HCT116 (cell line): ENCODE results near the gene CIP2A. TPM values are rescaled to one million over a fixed set of nuclear protein-coding genes. Genes with fewer than 3 reads are reported as not detected.

Source experiments
- ATAC-seq: fragments of 200-7000 bp; cut with Tn5 transposase; 2 replicates; pipeline ENCODE4 v1.9.1; 2020; ENCODE audit warnings: mild to moderate bottlenecking, moderate library complexity
- BruUV-seq: library from RNA; stranded (reverse); fragments of 400-500 nt; replicated peaks from 2 replicates; lab custom pipeline; 2021; lab: Mats Ljungman, UMichigan
- CTCF ChIA-PET: fragments of 300-600 bp; sonication (Branson Sonifier 250); formaldehyde crosslinking; loops from one replicate; lab custom pipeline; 2021; ENCODE audit warnings: antibody characterized with exemption; lab: Charles Lee
- POLR2A ChIA-PET: fragments of 300-600, 350-600 bp; sonication (Branson Sonifier 250); formaldehyde crosslinking; loops from one replicate; lab custom pipeline; 2021; ENCODE audit warnings: antibody characterized with exemption; lab: Charles Lee
- RAD21 ChIA-PET, 2 experiments: fragments of 300-600 bp; sonication (Branson Sonifier 250); formaldehyde crosslinking; loops; one replicate each; lab custom pipeline; 2023; ENCODE audit warnings: low total read pairs in 2 of 2; ENCODE audit not compliant: uncharacterized antibody in 2 of 2, unreplicated experiment in 2 of 2, low non-redundant PET in 1 of 2; lab: Charles Lee
- DNase-seq: peaks from one replicate; pipeline ENCODE4 v3.0.0-alpha.2; 2010; ENCODE audit warnings: low read depth, low spot score
- H2AFZ ChIP-seq: fragments of 200-600 bp; shearing (Covaris generic), sonication (generic); 2 replicates; pipeline ENCODE4 v1.6.1; 2017; ENCODE audit warnings: low read depth, mixed run types, mixed read lengths, antibody characterized with exemption, low read length; ENCODE audit not compliant: poor library complexity, severe bottlenecking
- H3K27ac ChIP-seq: 2 replicates; pipeline ENCODE4 v1.5.1; 2012; ENCODE audit warnings: low read depth, low read length
- H3K27me3 ChIP-seq: fragments of 200-600 bp; sonication (generic); 2 replicates; pipeline ENCODE4 v1.6.1; 2016; ENCODE audit warnings: mixed run types, low read length, mixed read lengths; ENCODE audit not compliant: insufficient read depth
- H3K36me3 ChIP-seq, 2 experiments: fragments of 200-500 bp in 1 of 2; fragments of 200-600 bp in 1 of 2; sonication (Bioruptor generic) in 1 of 2; sonication (generic) in 1 of 2; 2 replicates each; pipeline versions ENCODE4 v1.5.1 to v1.6.1; 2014 to 2016; ENCODE audit warnings: low read length in 2 of 2, inconsistent platforms in 1 of 2, mixed read lengths in 1 of 2, mixed run types in 1 of 2; ENCODE audit not compliant: insufficient read depth in 2 of 2, control insufficient read depth in 1 of 2
- H3K4me1 ChIP-seq, 2 experiments: fragments of 200-600 bp in 1 of 2; sonication (generic) in 1 of 2; 2 replicates each; pipeline versions ENCODE4 v1.5.1 to v1.6.1; 2012 to 2017; ENCODE audit warnings: low read length in 2 of 2, inconsistent platforms in 1 of 2, mild to moderate bottlenecking in 1 of 2, mixed read lengths in 1 of 2, mixed run types in 1 of 2, moderate library complexity in 1 of 2; ENCODE audit not compliant: insufficient read depth in 2 of 2, control insufficient read depth in 1 of 2
- H3K4me2 ChIP-seq: fragments of 200-600 bp; sonication (generic); 2 replicates; pipeline ENCODE4 v1.6.1; 2017; ENCODE audit warnings: mixed run types, low read length, mixed read lengths
- H3K4me3 ChIP-seq, 2 experiments: fragments of 200-600 bp in 1 of 2; sonication (generic) in 1 of 2; replicated peaks in 1 of 2; 2 replicates each; pipeline ENCODE4 v1.5.1; 2011 to 2016; ENCODE audit warnings: low read length in 2 of 2, control low read depth in 1 of 2, low read depth in 1 of 2, mild to moderate bottlenecking in 1 of 2, mixed read lengths in 1 of 2, mixed run types in 1 of 2
- H3K79me2 ChIP-seq: fragments of 200-600 bp; sonication (generic); 2 replicates; pipeline ENCODE4 v1.6.1; 2017; ENCODE audit warnings: mild to moderate bottlenecking, mixed run types, low read length, moderate library complexity, mixed read lengths; ENCODE audit not compliant: insufficient read depth
- H3K9ac ChIP-seq: fragments of 200-600 bp; sonication (generic); 2 replicates; pipeline ENCODE4 v1.6.1; 2016; ENCODE audit warnings: low read length, mixed read lengths
- H3K9me2 ChIP-seq: fragments of 200-600 bp; sonication (generic), shearing (Covaris generic); 2 replicates; pipeline ENCODE4 v1.6.1; 2017; ENCODE audit warnings: mixed run types, mild to moderate bottlenecking, moderate library complexity; ENCODE audit not compliant: insufficient read depth
- H3K9me3 ChIP-seq, 2 experiments: fragments of 200-500 bp in 1 of 2; fragments of 200-600 bp in 1 of 2; sonication (Bioruptor generic) in 1 of 2; sonication (generic) in 1 of 2; 2 replicates each; pipeline ENCODE4 v1.6.1; 2014 to 2017; ENCODE audit warnings: low read length in 2 of 2, mixed read lengths in 2 of 2, inconsistent platforms in 1 of 2, low read depth in 1 of 2, mild to moderate bottlenecking in 1 of 2, mixed run types in 1 of 2, moderate library complexity in 1 of 2; ENCODE audit not compliant: control insufficient read depth in 1 of 2, insufficient read depth in 1 of 2
- H4K20me1 ChIP-seq: fragments of 200-600 bp; sonication (generic), shearing (Covaris generic); 2 replicates; pipeline ENCODE4 v1.6.1; 2017; ENCODE audit warnings: mixed run types, mild to moderate bottlenecking, moderate library complexity; ENCODE audit not compliant: insufficient read depth
- ATF3 ChIP-seq: IDR thresholded peaks from 2 replicates; pipeline ENCODE4 v1.6.1; 2012
- CTCF ChIP-seq, 3 experiments: fragments of 200-600 bp in 1 of 3; sonication (generic) in 1 of 3; IDR thresholded peaks in 2 of 3; conservative IDR thresholded peaks in 1 of 3; 2 replicates each; pipeline ENCODE4 v1.5.1; 2012 to 2017; ENCODE audit warnings: low read depth in 2 of 3, low read length in 2 of 3, antibody characterized with exemption in 1 of 3, borderline replicate concordance in 1 of 3, control low read depth in 1 of 3, mild to moderate bottlenecking in 1 of 3, mixed read lengths in 1 of 3, mixed run types in 1 of 3, moderate library complexity in 1 of 3; ENCODE audit not compliant: insufficient read depth in 1 of 3
- EZH2 ChIP-seq: fragments of 200-600 bp; sonication (generic); IDR thresholded peaks from 2 replicates; pipeline ENCODE4 v1.6.1; 2017; ENCODE audit warnings: antibody characterized with exemption, mixed run types
- EZH2phosphoT487 ChIP-seq: fragments of 200-600 bp; IDR thresholded peaks from 2 replicates; pipeline ENCODE4 v1.6.1; 2018; ENCODE audit warnings: antibody characterized with exemption, borderline replicate concordance
- FOSL1 ChIP-seq: IDR thresholded peaks from 2 replicates; pipeline ENCODE4 v1.6.1; 2012; ENCODE audit warnings: low read depth
- MAX ChIP-seq: IDR thresholded peaks from 2 replicates; pipeline ENCODE4 v1.6.1; 2012
- POLR2A ChIP-seq: IDR thresholded peaks from 2 replicates; pipeline ENCODE4 v1.7.0; 2011; ENCODE audit warnings: borderline replicate concordance; ENCODE audit not compliant: insufficient read depth, insufficient read length; ENCODE audit errors: extremely low read depth
- POLR2AphosphoS5 ChIP-seq: IDR thresholded peaks from 2 replicates; pipeline ENCODE4 v1.6.1; 2011; ENCODE audit warnings: mild to moderate bottlenecking, low read depth, low read length, moderate library complexity
- SIN3A ChIP-seq: IDR thresholded peaks from 2 replicates; pipeline ENCODE4 v1.6.1; 2012; ENCODE audit warnings: low read depth
- SP1 ChIP-seq: IDR thresholded peaks from 2 replicates; pipeline ENCODE4 v1.6.1; 2012; ENCODE audit warnings: low read depth
- SRF ChIP-seq: IDR thresholded peaks from 2 replicates; pipeline ENCODE4 v1.6.1; 2012; ENCODE audit warnings: low read depth
- TCF7L2 ChIP-seq: IDR thresholded peaks from 2 replicates; pipeline ENCODE4 v1.7.0; 2011; ENCODE audit warnings: borderline replicate concordance, inconsistent platforms; ENCODE audit not compliant: insufficient read depth, insufficient read length; ENCODE audit errors: extremely low read depth
- ZBTB33 ChIP-seq: IDR thresholded peaks from 2 replicates; pipeline ENCODE4 v1.6.1; 2011; ENCODE audit warnings: mild to moderate bottlenecking, low read length, moderate library complexity; ENCODE audit not compliant: insufficient replicate concordance; ENCODE audit errors: extremely low read depth
- ZFX ChIP-seq: fragments of 450-650 bp; IDR thresholded peaks from 2 replicates; pipeline ENCODE4 v1.6.1; 2017
- ZNF274 ChIP-seq: fragments of 200-500 bp; sonication (Bioruptor generic); IDR thresholded peaks from 2 replicates; pipeline ENCODE4 v1.6.1; 2014; ENCODE audit warnings: mild to moderate bottlenecking, low read depth, low read length, inconsistent platforms
- intact Hi-C: fragments of 100-400 bp; cut with micrococcal nuclease; formaldehyde crosslinking; loops from 2 replicates; pipeline ENCODE4 v1.10.0; 2022
- total RNA-seq: library from RNA; stranded (reverse); gene quantifications from one replicate; pipeline ENCODE4 v1.2.1, GENCODE V29; 2021; ENCODE audit not compliant: unreplicated experiment

The CIP2A gene
- total RNA-seq, 1 experiment from 2014 or later: 41.6 TPM

GRCh38 chr3:108548886-108549285 lies 40.4 kb downstream of the CIP2A start:
- H3K36me3 ChIP-seq: peaks cover 14 to 19% of the 10 kb centered on the region in 2 experiments
- RAD21 ChIA-PET: no interaction called here

More at GRCh38 chr3:108548886-108549285, 40.4 kb downstream of the CIP2A start:
- no peaks in the 10 kb centered on the region for H3K9me3 ChIP-seq
- no peak overlapping the region for H3K27ac ChIP-seq
- no peak overlapping the region for H2AFZ ChIP-seq
- no peak for DNase-seq
- no peaks in the 10 kb centered on the region for H3K9me2 ChIP-seq
- H3K4me3 ChIP-seq: no peak overlapping the region
- no peaks in the 10 kb centered on the region for H3K79me2 ChIP-seq
- no peak overlapping the region for H3K9ac ChIP-seq
- H4K20me1 ChIP-seq: no peaks in the 10 kb centered on the region
- no peak for ATAC-seq
- ChIA-PET POLR2A (no interaction called here), CTCF (no interaction called here)
- no peak overlapping the region for H3K4me2 ChIP-seq
- intact Hi-C loops: no loop called here
- TF ChIP-seq ZNF274: no peak
- no peak for TF ChIP-seq ATF3
- no peak for TF ChIP-seq SRF
- no peak for TF ChIP-seq POLR2A
- no peak for TF ChIP-seq POLR2AphosphoS5
- no peak for TF ChIP-seq EZH2phosphoT487
- no peak for TF ChIP-seq SP1
- TF ChIP-seq CTCF (IDR thresholded peaks at IDR 0.05 in 2 of 3, conservative IDR thresholded peaks at IDR 0.05 in 1 of 3; ENCODE audit: borderline replicate concordance in 1 of 3, insufficient read depth in 1 of 3, low read depth in 2 of 3, low read length in 2 of 3): no peak
- TF ChIP-seq TCF7L2: no peak
- no peak for TF ChIP-seq ZFX
- no peak for TF ChIP-seq FOSL1
- no peak for TF ChIP-seq SIN3A
- TF ChIP-seq ZBTB33: no peak
- no peak for TF ChIP-seq EZH2
- TF ChIP-seq MAX: no peak
- no peaks in the 10 kb centered on the region for H3K4me1 ChIP-seq
- no peaks in the 10 kb centered on the region for H3K27me3 ChIP-seq
- no TSS peak for BruUV-seq
